ENCODE data around the gene HTR6.

The HTR6 gene

DNA sequence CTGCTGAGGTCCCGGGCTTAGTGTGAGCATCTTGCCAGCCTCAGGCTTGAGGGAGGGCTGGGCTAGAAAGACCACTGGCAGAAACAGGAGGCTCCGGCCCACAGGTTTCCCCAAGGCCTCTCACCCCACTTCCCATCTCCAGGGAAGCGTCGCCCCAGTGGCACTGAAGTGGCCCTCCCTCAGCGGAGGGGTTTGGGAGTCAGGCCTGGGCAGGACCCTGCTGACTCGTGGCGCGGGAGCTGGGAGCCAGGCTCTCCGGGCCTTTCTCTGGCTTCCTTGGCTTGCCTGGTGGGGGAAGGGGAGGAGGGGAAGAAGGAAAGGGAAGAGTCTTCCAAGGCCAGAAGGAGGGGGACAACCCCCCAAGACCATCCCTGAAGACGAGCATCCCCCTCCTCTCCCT lies 7.2 kb upstream of the HTR6 start:
- no peak for DNase-seq

DNA sequence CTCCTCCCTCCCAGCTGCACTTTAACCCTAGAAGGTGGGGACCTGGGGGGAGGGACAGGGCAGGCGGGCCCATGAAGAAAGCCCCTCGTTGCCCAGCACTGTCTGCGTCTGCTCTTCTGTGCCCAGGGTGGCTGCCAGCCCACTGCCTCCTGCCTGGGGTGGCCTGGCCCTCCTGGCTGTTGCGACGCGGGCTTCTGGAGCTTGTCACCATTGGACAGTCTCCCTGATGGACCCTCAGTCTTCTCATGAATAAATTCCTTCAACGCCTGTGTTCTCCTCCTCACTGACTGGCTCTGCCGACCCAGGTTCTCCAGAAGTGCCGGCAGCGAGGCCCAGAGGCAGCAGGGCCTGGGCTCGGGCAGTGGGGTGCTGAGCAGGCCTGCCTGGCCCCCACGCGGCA lies 6.5 kb upstream of the HTR6 start:
- DNase-seq, result no peak

DNA sequence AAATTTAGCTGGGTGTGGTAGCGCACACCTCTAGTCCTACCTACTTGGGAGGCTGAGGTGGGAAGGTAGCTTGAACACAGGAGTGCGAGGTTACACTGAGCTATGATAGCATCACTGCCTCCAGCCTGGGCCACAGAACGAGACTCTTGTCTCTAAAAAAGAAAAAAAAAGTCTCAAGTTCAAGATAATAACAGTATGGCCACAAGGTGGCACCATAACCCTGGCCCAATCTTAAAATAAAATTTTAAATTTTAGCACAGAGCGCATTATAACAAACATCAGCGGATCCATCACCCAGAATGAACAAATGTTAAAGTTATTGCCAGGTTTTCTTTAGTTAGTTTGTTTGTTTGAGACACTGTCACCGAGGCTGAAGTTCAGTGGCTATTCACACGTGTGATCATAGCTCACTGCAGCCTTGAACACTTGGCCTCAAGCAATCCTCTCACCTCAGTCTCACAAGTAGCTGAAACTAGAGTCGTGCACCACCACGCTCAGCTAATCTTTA lies 2.9 kb upstream of the HTR6 start:
- DNase-seq, result peak; percentile 18

DNA sequence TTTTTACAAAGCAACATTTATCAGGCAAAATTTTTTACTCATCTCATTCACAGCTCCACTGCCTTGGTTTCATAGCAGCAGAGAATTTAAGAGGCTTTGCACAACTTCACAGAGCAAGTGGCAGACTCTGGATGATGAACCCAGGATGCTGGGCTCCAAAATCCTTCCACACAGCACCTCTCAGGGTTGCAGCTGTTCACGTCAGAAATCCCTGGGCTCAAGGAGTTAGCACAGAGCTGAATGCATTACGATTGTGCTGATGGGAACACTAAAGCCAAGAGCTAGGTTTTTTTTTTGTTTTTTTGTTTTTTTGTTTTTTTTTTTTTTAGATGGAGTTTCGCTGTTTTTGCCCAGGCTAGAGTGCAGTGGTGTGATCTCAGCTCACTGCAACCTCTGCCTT lies 2.4 kb upstream of the HTR6 start:
- no peak for DNase-seq

DNA sequence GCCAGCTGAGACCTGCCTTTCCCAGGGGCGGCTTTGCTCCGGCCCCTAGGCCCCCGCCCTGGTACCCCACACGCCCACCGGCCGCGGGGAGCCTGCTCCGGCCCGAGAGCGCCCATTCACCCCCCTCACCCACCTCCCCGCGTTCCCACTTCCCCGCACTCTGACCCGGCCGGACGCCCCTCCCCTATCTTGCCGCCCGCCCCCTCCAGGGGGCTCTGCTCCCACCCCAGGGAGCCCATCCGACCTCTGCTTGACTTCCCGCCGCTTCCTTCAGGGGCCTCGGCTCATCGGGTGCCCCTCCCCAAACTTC lies 466 bp downstream of the HTR6 start:
- DNase-seq, result no peak

DNA sequence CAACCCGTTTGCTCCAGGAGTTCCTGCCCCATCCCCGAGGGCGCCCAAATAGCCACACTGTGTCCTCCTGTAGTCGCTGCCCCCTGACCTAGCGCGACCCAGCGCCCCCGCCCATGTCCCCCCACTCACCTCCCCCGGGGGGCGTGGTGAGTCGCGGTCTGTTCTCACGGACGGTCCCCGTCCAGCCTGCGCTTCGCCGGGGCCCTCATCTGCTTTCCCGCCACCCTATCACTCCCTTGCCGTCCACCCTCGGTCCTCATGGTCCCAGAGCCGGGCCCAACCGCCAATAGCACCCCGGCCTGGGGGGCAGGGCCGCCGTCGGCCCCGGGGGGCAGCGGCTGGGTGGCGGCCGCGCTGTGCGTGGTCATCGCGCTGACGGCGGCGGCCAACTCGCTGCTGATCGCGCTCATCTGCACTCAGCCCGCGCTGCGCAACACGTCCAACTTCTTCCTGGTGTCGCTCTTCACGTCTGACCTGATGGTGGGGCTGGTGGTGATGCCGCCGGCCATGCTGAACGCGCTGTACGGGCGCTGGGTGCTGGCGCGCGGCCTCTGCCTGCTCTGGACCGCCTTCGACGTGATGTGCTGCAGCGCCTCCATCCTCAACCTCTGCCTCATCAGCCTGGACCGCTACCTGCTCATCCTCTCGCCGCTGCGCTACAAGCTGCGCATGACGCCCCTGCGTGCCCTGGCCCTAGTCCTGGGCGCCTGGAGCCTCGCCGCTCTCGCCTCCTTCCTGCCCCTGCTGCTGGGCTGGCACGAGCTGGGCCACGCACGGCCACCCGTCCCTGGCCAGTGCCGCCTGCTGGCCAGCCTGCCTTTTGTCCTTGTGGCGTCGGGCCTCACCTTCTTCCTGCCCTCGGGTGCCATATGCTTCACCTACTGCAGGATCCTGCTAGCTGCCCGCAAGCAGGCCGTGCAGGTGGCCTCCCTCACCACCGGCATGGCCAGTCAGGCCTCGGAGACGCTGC lies 1.1 kb downstream of the HTR6 start:
- no peak for DNase-seq

DNA sequence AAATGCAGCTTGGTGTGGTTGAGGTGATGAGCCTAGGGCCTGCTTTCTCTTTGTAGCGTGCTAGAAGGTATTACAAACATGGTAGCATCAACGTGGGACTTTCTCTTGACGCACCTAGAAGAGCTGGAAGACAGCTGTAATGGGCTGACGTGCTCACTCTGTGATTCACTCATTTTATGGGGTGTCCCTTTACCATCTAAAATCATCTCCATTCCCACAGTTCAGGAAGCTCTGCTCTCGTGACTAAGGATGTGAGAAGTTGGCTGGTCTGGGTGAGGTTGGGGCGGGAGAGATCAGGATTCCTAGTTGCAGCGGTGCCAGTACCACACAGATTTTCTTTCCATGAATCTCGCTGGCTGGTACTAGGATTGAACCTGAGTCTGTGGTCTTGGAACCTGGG lies 4.2 kb downstream of the HTR6 start:
- DNase-seq, result no peak

DNA sequence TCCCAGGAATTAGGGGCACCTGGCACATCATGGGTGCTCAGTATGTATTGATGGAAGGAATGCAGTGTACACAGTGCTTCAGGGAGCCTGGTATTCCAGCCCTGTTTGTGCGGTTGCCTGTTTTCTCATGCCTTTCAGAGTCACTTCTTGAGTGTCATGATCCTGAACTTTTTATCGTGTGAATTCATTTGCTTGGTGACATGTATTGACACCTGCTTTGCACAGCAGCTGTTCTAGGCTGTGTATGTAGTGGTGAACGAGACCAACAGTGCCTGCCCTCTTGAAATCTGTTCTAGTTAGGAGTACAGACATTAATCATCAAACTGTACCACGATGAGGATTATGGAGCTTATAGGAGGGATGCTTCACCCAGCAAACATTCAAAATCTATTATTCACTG lies 6.1 kb downstream of the HTR6 start:
- no peak for DNase-seq

DNA sequence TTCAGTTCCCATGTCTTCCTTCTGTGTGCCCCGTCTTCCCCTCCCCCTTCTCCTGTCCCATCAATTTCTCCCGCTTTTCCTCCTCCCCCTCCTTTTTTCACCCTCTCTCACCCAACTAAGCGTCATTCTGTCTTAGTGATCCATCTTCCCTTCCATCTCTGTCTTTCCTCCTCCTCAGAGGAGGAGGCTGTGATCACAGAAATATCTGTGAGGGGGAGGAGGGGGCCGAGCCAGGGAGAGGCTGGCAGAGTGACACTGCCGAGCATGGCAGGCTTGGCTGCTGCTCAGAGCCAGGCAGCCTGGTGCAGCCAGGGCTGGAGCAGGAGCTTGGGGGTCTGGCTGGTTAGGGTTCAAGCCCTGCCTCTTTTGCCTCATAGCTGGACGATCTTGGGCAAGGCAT lies 7.6 kb downstream of the HTR6 start:
- DNase-seq, result no peak

DNA sequence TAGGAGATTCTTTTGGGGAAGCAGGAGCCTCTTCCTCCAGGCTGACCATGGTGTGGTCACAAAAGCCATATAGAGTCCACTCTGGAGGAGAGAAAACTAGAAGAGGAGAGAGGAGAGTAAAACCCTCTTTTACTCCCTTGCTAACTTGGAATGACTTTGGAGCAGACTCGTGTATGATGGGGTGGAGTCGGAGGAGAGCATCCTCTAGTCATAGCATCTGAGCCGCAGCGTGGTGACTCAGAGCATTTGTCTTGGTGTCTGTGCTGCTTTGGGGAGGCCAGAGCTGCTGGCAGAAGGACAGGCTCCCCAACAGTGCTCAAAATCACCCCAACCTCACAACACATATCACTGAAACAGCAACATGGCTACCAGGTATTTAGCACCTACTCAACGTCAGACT lies 11.1 kb downstream of the HTR6 start:
- no peak for DNase-seq

DNA sequence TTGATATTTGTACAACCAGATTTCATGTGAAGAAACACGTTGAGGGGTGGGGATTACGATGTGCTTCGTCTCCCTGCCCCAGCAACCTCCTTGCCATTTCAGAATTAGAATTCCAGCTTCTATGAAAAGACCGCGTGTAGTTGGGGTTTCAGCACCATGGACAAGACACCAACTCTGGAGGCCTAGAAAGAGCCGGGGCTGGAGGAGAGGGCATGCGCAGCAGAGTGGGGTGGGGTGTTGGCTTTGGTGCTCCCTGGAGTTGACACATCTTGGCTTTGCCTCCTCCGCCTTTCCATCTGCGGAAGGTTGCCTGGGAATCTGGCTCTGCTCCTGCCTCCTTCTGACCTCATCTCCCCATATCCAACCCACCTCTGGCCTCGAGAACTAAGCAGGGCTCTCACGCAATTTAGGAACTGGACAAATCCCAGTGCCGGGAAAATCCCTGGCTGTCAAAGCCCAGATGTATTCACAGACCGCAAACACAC lies 11.8 kb downstream of the HTR6 start:
- no peak for DNase-seq

DNA sequence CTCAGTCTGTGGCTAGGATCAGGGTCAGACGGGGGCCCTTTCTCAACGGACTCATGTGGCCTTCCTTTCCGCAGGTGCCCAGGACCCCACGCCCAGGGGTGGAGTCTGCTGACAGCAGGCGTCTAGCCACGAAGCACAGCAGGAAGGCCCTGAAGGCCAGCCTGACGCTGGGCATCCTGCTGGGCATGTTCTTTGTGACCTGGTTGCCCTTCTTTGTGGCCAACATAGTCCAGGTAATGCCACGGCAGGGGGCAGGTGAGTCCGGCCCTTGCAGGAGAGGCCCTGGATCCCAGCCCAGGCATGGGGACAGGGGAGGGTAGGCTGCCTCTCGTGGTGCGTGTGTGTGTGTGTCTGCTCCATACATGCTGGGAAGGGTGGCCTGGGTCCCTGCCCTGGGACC lies 13.8 kb downstream of the HTR6 start:
- no peak for DNase-seq

DNA sequence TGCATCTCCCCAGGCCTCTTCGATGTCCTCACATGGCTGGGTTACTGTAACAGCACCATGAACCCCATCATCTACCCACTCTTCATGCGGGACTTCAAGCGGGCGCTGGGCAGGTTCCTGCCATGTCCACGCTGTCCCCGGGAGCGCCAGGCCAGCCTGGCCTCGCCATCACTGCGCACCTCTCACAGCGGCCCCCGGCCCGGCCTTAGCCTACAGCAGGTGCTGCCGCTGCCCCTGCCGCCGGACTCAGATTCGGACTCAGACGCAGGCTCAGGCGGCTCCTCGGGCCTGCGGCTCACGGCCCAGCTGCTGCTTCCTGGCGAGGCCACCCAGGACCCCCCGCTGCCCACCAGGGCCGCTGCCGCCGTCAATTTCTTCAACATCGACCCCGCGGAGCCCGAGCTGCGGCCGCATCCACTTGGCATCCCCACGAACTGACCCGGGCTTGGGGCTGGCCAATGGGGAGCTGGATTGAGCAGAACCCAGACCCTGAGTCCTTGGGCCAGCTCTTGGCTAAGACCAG lies 14.3 kb downstream of the HTR6 start:
- DNase-seq, result no peak

DNA sequence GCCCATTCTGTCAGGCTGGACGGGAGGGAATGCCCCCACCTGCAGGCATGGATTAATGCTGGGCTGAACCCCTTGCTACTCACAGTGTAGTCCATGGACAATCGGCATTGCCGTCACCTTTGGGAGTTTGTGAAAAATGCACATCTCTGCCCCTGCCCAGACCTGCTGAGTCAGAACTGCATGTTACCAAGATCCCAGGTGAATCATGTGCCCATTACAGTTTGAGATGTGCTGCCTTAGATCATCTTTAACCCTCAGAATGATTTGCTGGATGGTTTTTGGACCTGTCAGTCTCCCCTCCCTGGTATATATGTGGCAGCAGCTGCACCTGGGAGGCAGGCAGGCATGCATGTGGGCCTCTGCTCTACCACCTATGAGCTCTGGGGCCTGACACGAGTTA lies 15.0 kb downstream of the HTR6 start:
- DNase-seq, result no peak

DNA sequence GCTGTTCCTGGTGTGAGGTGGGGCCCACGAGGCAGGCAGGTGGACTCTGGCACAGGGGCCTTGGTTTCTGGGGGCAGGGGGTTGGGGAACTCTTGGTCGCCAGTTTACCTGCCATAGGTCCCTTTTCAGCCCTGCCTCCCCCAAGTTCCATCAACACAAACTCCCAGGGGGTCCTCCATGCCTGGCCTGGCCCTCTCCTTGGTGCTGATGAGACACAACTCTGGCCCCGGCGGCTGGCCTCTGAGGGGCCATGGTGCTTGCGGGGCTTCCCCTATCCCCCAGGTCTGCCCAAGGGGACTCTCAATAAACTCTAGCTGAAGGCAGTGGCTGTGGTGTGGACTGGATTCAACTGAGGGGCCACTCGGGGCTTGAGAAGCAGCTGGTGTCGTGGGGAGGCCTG lies 16.0 kb downstream of the HTR6 start:
- DNase-seq, result no peak

DNA sequence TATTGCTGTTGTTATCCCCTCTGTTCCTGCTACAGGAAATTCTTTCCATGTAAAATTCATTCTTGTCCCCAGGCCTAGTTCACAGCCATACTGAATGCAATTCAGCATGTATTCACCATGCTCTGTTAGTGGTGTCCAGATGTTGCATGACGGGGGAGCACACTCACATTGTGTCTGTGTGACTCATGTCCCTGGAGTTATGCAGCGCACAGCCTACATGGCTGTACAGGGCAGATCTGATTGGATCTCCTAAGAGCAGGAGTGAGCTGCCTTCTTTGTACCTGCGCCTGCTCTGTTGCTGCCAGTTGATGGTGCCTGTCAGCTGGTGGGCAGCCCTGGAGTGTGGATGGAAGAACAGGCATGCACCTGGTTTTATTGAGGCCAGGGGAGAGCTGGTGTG lies 17.6 kb downstream of the HTR6 start:
- no peak for DNase-seq

DNA sequence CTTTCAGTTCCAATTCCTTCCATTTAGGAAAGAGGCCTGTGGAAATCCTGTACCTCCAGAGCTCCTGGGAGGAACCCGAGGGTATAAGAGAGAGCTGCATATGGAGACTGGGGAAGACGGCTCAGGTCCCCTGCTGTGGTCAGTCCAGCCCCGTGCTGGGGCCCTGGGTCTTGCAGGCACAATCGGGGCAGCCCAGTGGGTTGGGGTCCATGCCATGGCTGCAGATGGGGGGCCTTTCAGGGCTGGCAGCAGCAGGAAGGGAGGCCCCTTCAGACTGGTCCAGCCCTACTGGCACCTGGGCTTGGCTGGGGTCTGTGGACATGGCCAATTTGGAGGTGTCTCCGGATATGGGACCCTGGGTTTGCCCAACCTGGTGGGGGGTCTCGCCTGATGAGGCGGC lies 18.2 kb downstream of the HTR6 start:
- DNase-seq, result no peak

DNA sequence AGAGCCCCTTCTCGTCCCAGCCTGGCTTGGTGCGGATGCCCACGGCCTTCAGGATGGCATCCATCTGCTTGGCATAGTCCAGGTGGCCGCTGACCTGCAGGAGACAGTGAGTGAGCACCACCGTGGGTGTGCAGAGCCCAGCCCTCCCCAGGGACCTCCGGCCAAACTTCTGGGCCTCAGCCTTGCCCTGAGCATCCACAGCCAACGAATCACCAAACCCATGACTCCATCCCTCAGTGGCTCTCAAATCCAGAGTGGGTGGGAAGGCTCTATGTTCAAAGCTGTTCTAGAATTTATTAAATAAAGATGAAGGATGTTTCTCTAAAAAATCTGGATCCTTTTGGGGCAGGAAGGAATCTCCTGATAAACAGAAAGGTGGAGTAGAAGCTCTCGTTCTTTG lies 18.7 kb downstream of the HTR6 start:
- no peak for DNase-seq

DNA sequence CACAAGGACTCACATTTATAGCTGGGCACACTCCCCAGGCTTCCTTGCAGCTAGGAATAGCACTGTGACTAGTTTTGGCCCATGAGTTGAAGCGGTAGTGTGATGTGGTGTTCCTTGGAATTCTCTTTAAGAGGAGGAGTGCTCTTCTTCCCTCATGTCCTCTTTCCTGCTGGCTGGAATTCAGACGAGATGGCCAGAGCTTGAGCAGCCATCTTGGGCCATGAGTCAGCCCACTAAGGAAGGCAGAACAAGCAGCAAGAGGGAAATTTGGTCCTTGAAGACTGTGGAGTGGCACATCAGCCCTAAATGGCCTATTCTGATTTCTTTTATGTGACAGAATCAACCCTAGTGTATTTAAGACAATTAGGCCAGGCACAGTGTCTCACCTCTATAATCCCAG lies 20.0 kb downstream of the HTR6 start:
- no peak for DNase-seq

DNA sequence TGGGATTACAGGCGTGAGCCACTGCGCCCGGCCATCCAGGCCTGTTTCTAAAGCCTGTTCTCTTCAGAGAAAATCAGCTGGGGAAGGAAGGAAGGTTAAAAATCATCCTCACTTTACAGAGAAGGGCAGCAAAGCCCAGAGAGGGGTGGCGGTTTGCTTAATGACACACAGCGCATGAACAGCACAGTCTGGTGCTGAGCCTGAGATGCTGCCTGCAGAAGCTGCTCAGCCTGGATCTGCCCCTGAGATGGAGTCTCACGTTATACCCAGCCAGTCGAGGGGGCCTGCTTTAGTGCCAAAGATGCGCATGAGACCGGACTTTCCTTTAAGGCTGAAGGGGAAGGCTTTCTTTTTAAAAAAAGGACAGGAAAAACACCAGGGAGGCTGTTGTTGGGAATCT lies 21.3 kb downstream of the HTR6 start:
- DNase-seq, result no peak

DNA sequence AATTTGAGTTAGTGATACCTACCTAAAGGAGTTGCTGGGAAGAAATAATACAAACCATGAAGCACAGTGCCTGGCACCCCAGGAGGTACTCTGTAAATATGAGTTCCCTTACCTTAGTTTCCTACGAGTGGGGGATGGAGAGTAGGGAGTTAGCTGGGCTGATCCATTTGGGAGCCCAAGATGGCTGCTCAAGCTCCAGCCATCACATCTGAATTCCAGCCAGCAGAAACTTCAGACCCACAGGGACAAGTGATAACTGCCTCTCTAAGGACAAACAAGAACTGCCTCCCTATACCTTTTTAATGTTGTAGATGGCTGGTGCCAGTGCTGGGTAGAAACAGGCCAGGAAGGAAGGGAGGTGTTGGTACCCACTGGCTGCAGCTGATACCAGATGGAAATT lies 22.7 kb downstream of the HTR6 start:
- no peak for DNase-seq

DNA sequence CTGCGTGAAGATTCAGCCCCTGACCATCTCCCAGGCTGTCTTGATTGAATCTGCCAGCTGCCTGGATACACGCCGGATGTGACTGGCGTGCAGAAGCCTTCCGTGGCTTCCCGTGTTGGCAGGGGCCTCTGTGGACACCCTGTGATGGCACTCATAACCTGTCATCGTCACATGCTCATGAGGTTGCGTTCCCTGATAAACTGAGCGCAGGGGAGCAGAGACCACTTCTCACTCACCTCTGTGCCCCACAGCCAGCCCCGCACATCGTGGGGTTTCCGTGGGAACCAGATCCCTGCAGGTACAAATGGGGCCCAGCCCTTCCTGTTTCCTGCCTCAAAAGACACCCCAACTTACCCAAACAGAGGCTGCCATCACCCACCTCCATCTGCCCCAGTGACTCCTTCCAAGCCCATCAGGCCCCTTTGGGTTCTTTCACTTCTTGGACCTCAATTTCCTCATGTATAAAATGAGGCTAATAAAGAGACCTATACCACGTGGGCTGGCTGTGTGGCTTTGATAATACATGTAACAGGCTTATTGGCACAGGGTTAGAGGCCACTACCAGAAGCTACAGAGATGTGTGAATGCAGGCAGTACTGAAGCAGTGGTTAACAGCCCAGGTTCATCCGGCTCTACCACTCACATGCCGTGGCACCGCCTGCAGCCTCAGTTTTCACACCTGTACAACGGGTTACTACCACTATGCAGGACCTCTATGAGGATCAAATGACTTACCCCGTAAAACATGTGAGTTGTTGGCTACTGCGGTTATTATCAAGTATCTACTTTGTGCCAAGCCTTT lies 23.6 kb downstream of the HTR6 start:
- no peak for DNase-seq

DNA sequence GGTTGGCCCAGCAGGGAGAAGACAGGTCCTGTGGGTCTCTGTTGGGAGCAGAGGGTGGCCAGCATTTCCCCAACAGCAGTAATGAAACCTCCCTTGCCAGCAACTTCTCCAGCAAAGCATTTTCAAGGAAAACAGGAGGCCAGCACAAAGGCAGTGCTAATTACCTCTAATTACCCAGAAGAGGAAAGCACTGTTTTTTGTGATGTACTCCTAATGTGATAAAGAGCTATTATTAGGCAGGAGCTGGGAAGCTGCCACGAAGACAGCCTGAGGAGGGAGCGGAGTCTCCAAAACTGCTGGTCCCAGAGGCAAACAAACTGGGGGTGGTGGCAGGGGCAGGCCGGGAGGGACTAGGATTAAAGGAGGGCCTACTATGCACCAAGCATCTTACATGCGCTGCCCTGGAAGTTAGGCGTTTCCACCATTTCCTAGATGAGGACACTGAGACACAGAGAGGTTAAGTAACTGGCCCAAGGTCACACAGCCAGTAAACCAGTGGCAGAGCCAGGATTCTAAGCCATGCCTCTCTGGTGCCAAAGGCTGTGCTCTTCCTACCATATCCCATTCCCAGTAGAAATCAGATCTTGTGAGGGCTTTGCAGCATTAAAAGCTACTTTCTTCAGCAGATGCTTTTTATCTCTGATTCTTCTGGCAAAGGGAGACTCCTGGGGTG lies 24.5 kb downstream of the HTR6 start:
- DNase-seq, result no peak
